22Rv1 (cell line): Measurements from ENCODE around the gene GLYATL1B.
"Not testable (repeated sequence)": the region's sequence is repeated elsewhere in the genome, so short reads cannot be mapped to it uniquely, and the experiment has no call there.

Experiments used
- CTCF ChIP-seq: fragments of 450-650 bp; IDR thresholded peaks from 2 replicates; pipeline ENCODE4 v1.5.1; 2017; ENCODE audit warnings: mild to moderate bottlenecking
- ZFX ChIP-seq: fragments of 450-650 bp; IDR thresholded peaks from 2 replicates; pipeline ENCODE4 v1.6.1; 2017; ENCODE audit warnings: antibody characterized with exemption, borderline replicate concordance

- not testable (repeated sequence) for TF ChIP-seq CTCF, ZFX
These were observed 33.8 kb upstream of the GLYATL1B start for GRCh38 chr11:59052355-59052754.
